B cell (primary cell): ENCODE measurements around the gene DCTN5.

Experiments
- EZH2 ChIP-seq: IDR thresholded peaks from 2 replicates; pipeline ENCODE4 v1.6.1; 2012; ENCODE audit warnings: borderline replicate concordance, low read depth, mild to moderate bottlenecking, moderate library complexity, low read length; ENCODE audit not compliant: insufficient read depth, poor library complexity, severe bottlenecking
- TF ChIP-seq, protein P1 (sequence below): fragments of 200-600 bp; IDR thresholded peaks from one replicate; pipeline ENCODE4 v1.8.0; 2022; ENCODE audit warnings: antibody characterized with exemption, mild to moderate bottlenecking

DNA sequence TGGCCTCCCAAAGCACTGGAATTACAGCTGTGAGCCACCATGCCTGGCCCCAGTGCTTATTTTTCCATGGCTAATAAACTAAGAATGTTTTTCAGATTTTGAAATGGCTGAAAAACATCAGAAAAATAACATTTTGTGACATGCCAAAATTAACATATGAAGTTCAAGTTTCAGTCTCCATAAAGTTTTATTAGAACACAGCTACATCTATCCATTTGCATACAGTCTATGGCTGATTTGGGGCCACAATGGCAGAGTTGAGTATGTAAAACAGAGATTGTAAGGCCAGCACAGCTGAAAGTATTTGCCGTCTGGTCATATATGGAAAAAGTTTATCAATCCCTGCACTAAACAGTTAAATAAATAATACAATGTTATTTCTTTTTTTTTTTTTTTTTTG lies 31.3 kb upstream of the DCTN5 start:
- TF ChIP-seq, protein P1, sequence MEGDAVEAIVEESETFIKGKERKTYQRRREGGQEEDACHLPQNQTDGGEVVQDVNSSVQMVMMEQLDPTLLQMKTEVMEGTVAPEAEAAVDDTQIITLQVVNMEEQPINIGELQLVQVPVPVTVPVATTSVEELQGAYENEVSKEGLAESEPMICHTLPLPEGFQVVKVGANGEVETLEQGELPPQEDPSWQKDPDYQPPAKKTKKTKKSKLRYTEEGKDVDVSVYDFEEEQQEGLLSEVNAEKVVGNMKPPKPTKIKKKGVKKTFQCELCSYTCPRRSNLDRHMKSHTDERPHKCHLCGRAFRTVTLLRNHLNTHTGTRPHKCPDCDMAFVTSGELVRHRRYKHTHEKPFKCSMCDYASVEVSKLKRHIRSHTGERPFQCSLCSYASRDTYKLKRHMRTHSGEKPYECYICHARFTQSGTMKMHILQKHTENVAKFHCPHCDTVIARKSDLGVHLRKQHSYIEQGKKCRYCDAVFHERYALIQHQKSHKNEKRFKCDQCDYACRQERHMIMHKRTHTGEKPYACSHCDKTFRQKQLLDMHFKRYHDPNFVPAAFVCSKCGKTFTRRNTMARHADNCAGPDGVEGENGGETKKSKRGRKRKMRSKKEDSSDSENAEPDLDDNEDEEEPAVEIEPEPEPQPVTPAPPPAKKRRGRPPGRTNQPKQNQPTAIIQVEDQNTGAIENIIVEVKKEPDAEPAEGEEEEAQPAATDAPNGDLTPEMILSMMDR, result no peak
- TF ChIP-seq EZH2, result no peak
